HepG2 (cell line): ENCODE measurements around the gene C2orf76. TPM values are rescaled to one million over a fixed set of nuclear protein-coding genes. Genes with fewer than 3 reads are reported as not detected.

Experiments
- ERF ChIP-seq: IDR thresholded peaks from 2 replicates; pipeline ENCODE4 v1.6.1; 2018; ENCODE audit warnings: missing biosample characterization, missing genetic modification reagents
- FOXK1 ChIP-seq: sonication (generic); formaldehyde crosslinking; IDR thresholded peaks from 2 replicates; pipeline ENCODE4 v1.4.0; 2020; ENCODE audit warnings: low read depth, missing genetic modification reagents, borderline replicate concordance
- HMG20B ChIP-seq: conservative IDR thresholded peaks from 2 replicates; pipeline ENCODE4 v1.6.1; 2016; ENCODE audit warnings: missing genetic modification reagents, missing compliant biosample characterization
- MAFF ChIP-seq: IDR thresholded peaks from 2 replicates; pipeline ENCODE4 v1.6.1; 2011; ENCODE audit warnings: low read depth, low read length, improper control_type of control experiment
- NAIF1 ChIP-seq: sonication (generic); formaldehyde crosslinking; IDR thresholded peaks from 2 replicates; pipeline ENCODE4 v1.5.0; 2020; ENCODE audit warnings: mild to moderate bottlenecking, missing genetic modification reagents, borderline replicate concordance
- PITX1 ChIP-seq: sonication (generic); formaldehyde crosslinking; IDR thresholded peaks from 2 replicates; pipeline ENCODE4 v1.5.1; 2020; ENCODE audit warnings: mild to moderate bottlenecking, missing genetic modification reagents
- PRMT3 ChIP-seq: sonication (generic); formaldehyde crosslinking; IDR thresholded peaks from 2 replicates; pipeline ENCODE4 v1.8.1; 2022; ENCODE audit warnings: low read depth, mild to moderate bottlenecking, moderate library complexity, missing genetic modification reagents, borderline replicate concordance
- SP4 ChIP-seq: sonication (generic); formaldehyde crosslinking; IDR thresholded peaks from 2 replicates; pipeline ENCODE4 v1.8.1; 2023; ENCODE audit warnings: mild to moderate bottlenecking, missing genetic modification reagents
- ZNF143 ChIP-seq: sonication (generic); formaldehyde crosslinking; IDR thresholded peaks from 2 replicates; pipeline ENCODE4 v1.4.0; 2020; ENCODE audit warnings: missing genetic modification reagents
- ZNF17 ChIP-seq: sonication (generic); formaldehyde crosslinking; IDR thresholded peaks from 2 replicates; pipeline ENCODE4 v1.5.0; 2020; ENCODE audit warnings: mild to moderate bottlenecking, missing genetic modification reagents
- ZNF432 ChIP-seq: sonication (generic); formaldehyde crosslinking; IDR thresholded peaks from 2 replicates; pipeline ENCODE4 v1.5.0; 2020; ENCODE audit warnings: missing genetic modification reagents, mild to moderate bottlenecking, borderline replicate concordance
- ZNF496 ChIP-seq: sonication (generic); formaldehyde crosslinking; IDR thresholded peaks from 2 replicates; pipeline ENCODE4 v1.8.1; 2023; ENCODE audit warnings: mild to moderate bottlenecking, moderate library complexity, missing genetic modification reagents; ENCODE audit not compliant: insufficient replicate concordance
- ZNF616 ChIP-seq: sonication (generic); formaldehyde crosslinking; IDR thresholded peaks from 2 replicates; pipeline ENCODE4 v1.5.0; 2020; ENCODE audit warnings: low read depth, mild to moderate bottlenecking, missing genetic modification reagents
- ZNF724P ChIP-seq: sonication (generic); formaldehyde crosslinking; IDR thresholded peaks from 2 replicates; pipeline ENCODE4 v1.8.0; 2022; ENCODE audit warnings: missing genetic modification reagents, borderline replicate concordance
- polyA plus RNA-seq, 8 experiments: library from polyadenylated mRNA; depleted of rRNA in 3 of 8; stranded (reverse) in 7 of 8; unstranded in 1 of 8; fragments of >200 nt; fragmentation: Illumina TruSeq in 4 of 8; extraction: Trizol in 4 of 8; gene quantifications; 2 replicates each; pipeline versions ENCODE4 v1.2.1 to v1.2.3, GENCODE V29; 2011 to 2016; ENCODE audit warnings: low read depth in 4 of 8, missing spikeins in 1 of 8, mixed read lengths in 1 of 8; ENCODE audit not compliant: insufficient read depth in 1 of 8
- total RNA-seq, 5 experiments: library from RNA; depleted of rRNA; stranded (reverse); fragments of >200 nt; fragmentation: Illumina TruSeq; extraction: Trizol; gene quantifications; 2 replicates each; pipeline ENCODE4 v1.2.3, GENCODE V29; 2016; ENCODE audit warnings: low read depth in 1 of 5
- TF ChIP-seq, protein P1 (sequence below): fragments of 450-650 bp; IDR thresholded peaks from 2 replicates; pipeline ENCODE4 v1.6.1; 2016
- TF ChIP-seq, protein P2 (sequence below), 2 experiments: sonication (generic) in 1 of 2; formaldehyde crosslinking in 1 of 2; IDR thresholded peaks; 2 replicates each; pipeline versions ENCODE4 v1.4.0 to v1.6.1; 2018 to 2020; ENCODE audit warnings: missing genetic modification reagents in 2 of 2, borderline replicate concordance in 1 of 2, low read depth in 1 of 2, mild to moderate bottlenecking in 1 of 2, missing biosample characterization in 1 of 2
- TF ChIP-seq, protein P3 (sequence below): sonication (generic); formaldehyde crosslinking; IDR thresholded peaks from 2 replicates; pipeline ENCODE4 v1.5.1; 2020; ENCODE audit warnings: mild to moderate bottlenecking, moderate library complexity, missing genetic modification reagents

C2orf76 gene
- total and polyA plus RNA-seq, 2 of the 13 experiments (the other 11 are each of a cell fraction or from before 2014, with no cell fraction given), result 7.7 to 8.5 TPM

DNA sequence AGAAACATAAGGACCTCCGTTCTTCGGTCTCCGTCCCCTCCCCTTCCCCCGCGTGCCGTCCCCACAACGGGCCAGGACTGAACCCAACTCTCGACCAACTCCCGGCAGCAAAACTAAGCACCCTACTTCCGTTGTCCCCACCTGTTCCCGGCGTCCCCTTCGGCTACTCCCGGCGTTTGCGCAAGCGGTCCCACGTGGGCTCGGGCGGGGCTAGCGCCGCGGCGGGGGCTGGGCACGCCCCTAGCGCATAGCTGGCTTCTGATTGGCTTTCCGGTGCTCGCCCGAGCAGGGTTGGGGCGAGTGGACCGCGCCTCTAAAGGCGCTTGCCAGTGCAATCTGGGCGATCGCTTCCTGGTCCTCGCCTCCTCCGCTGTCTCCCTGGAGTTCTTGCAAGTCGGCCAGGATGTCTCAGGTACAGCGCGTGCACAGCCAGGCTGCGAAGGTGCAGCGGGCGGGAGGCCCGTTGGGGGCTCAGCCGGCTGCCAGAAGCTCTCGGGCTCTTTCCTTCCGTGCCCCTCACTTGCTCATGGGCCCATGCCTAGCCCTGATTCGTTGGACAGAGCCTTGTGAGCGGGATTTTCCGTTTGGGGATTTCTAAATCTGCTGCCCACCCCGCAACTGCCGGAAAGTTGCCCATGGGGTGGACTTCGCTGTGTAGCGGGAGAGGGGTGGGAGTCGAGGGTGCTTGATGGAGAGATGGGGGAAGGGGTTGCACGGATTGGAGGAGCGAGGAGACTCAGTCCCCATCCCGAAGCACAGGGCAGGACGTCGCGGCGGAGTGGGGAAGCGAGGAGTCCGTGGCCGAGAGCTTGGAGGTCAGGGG lies at the start of gene C2orf76, which contains the start of gene DBI (continued):
- TF ChIP-seq HMG20B (CRISPR knock-in tag) (no peak; the same call in 1 of the 2 replicates), ZNF143 (CRISPR knock-in tag) (peak; percentile 95), ZNF17 (CRISPR knock-in tag) (no peak), ZNF724P (CRISPR knock-in tag) (peak; percentile 94), ZNF432 (CRISPR knock-in tag) (0 out of 2 replicates have a peak, but pooled peaks have one; percentile 41), SP4 (CRISPR knock-in tag) (peak; percentile 99), PITX1 (peak; percentile 84), ERF (peak; percentile 93), PRMT3 (CRISPR knock-in tag) (peak; percentile 37; the same call in 1 of the 2 replicates), FOXK1 (CRISPR knock-in tag) (peak; percentile 97), ZNF616 (peak; percentile 90), NAIF1 (CRISPR knock-in tag) (peak; percentile 82; the same call in 1 of the 2 replicates), ZNF496 (CRISPR knock-in tag) (no peak), MAFF (no peak)
- TF ChIP-seq, protein P1, sequence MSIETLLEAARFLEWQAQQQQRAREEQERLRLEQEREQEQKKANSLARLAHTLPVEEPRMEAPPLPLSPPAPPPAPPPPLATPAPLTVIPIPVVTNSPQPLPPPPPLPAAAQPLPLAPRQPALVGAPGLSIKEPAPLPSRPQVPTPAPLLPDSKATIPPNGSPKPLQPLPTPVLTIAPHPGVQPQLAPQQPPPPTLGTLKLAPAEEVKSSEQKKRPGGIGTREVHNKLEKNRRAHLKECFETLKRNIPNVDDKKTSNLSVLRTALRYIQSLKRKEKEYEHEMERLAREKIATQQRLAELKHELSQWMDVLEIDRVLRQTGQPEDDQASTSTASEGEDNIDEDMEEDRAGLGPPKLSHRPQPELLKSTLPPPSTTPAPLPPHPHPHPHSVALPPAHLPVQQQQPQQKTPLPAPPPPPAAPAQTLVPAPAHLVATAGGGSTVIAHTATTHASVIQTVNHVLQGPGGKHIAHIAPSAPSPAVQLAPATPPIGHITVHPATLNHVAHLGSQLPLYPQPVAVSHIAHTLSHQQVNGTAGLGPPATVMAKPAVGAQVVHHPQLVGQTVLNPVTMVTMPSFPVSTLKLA, result peak; percentile 94
- TF ChIP-seq, protein P2, sequence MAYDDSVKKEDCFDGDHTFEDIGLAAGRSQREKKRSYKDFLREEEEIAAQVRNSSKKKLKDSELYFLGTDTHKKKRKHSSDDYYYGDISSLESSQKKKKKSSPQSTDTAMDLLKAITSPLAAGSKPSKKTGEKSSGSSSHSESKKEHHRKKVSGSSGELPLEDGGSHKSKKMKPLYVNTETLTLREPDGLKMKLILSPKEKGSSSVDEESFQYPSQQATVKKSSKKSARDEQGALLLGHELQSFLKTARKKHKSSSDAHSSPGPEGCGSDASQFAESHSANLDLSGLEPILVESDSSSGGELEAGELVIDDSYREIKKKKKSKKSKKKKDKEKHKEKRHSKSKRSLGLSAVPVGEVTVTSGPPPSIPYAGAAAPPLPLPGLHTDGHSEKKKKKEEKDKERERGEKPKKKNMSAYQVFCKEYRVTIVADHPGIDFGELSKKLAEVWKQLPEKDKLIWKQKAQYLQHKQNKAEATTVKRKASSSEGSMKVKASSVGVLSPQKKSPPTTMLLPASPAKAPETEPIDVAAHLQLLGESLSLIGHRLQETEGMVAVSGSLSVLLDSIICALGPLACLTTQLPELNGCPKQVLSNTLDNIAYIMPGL (CRISPR knock-in tag; IDR thresholded peaks at IDR 0.05; ENCODE audit: borderline replicate concordance in 1 of 2, low read depth in 1 of 2), result peak; percentile 84 to 88
- TF ChIP-seq, protein P3, sequence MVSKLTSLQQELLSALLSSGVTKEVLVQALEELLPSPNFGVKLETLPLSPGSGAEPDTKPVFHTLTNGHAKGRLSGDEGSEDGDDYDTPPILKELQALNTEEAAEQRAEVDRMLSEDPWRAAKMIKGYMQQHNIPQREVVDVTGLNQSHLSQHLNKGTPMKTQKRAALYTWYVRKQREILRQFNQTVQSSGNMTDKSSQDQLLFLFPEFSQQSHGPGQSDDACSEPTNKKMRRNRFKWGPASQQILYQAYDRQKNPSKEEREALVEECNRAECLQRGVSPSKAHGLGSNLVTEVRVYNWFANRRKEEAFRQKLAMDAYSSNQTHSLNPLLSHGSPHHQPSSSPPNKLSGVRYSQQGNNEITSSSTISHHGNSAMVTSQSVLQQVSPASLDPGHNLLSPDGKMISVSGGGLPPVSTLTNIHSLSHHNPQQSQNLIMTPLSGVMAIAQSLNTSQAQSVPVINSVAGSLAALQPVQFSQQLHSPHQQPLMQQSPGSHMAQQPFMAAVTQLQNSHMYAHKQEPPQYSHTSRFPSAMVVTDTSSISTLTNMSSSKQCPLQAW, result peak; percentile 95
